HG03521 (cell line): ENCODE results near the gene LRRTM4.
"Not testable (repeated sequence)": the region's sequence is repeated elsewhere in the genome, so short reads cannot be mapped to it uniquely, and the experiment has no call there.

Source experiments
- ATAC-seq: cut with Tn5 transposase; IDR thresholded peaks from one replicate; pipeline ENCODE4 v1.9.1; 2021; ENCODE audit warnings: mild to moderate bottlenecking, moderate library complexity; ENCODE audit not compliant: unreplicated experiment

The LRRTM4 gene

DNA sequence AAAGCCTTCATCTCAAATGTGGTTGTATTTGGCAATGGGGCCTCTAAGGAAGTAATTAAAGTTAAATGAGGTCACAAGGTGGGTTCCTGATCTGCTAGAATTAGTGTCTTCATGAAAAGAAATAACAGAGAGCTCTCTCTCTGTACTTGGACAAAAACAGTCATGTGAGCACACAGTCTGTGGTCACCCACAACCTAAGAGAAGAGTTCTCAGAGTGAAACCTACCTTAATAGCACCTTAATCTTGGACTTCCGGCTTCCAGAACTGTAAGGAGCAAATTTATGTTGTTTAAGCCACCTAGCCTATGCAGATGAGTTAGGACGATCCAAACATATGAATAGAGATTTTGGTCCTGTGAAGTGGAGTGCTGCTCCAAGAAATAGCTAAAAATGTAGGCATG is 758.9 kb downstream of the LRRTM4 start:
- no peak for ATAC-seq

DNA sequence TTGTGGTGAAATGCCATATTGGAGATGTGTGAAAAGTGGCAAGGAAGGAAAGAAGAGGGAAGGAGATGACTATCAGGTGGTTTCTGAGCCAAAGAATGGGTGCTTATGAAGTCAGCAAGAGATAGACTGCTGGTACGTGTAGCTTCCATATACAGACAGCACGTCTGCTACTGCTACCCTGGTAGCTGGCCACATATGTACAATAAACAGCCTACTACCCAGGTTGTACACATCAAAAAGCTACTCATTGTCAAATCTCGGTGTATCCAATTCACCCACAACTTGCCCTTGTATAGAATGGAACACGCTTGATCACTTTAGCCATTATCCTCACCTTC is 761.8 kb downstream of the LRRTM4 start:
- ATAC-seq = no peak

DNA sequence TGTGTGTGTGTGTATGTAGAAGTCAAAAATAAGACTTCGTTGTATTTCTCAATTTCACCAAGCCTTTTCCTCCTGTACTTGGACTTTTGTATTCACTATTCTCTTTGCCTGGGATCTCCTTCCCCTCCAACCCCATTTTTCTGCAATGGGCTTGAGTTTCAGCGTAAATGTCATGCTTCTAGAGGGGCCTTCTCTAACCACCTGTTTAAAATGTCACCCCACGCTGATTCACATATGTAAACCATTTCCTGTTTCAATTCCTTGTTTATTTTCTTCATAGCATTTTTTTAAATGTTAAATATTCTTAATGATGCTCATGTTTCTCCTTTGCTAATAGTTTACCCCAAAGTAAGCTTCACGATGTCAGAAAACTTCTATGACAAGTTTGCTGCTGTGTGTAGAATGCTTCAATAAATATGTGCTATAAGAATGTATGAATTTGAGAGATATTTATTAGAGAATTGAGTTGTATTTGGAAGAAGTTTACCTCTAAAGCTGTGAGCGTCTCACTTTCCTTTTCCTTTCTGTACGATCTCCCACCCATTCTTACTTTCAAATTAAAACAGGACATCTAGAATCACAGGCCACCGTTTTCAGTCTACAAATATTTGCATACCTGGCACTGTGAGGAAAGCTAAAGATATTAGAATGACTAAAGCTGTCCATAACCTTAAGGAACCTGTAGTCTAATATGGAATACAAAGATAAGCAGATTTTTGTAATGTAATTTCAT is 762.4 kb downstream of the LRRTM4 start:
- no peak for ATAC-seq

DNA sequence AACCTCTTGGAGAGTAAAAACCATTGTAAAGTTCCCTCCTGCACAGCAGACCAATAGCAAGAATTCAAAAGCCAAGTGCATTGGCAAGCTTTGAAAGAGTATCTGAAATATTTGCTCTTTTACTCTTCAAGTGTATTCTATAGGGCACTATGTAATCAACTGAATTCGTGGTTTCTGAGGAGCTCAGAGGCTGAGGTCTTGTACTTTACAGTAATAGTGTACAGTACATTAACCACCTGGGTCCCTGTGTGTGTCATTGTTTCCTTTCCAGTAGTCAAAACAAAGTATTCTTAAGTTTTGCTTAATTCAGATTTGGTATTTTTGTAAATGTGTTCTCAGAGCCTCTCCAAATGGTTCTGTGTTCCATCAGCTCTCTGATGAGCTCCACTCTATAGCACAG is 769.7 kb downstream of the LRRTM4 start:
- no peak for ATAC-seq

DNA sequence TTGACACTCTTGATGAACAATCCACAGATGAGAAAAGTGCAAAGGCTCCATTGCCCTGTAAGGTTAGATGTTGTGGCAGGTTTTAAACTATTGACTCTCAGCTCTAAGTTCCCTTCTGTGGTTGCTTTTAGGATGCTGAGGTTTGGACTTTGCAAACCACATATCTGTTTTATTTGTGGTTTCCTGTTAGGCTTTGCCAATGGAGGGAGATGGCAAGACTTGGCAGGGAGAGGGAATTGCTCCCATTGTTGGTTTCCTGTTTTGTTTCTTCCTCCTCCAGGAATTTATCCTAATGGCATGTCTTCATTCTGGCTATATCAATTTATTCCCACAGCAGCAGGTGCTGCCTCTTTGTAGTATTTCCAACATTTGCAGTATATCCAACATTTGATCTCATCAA is 772.3 kb downstream of the LRRTM4 start:
- no peak for ATAC-seq

DNA sequence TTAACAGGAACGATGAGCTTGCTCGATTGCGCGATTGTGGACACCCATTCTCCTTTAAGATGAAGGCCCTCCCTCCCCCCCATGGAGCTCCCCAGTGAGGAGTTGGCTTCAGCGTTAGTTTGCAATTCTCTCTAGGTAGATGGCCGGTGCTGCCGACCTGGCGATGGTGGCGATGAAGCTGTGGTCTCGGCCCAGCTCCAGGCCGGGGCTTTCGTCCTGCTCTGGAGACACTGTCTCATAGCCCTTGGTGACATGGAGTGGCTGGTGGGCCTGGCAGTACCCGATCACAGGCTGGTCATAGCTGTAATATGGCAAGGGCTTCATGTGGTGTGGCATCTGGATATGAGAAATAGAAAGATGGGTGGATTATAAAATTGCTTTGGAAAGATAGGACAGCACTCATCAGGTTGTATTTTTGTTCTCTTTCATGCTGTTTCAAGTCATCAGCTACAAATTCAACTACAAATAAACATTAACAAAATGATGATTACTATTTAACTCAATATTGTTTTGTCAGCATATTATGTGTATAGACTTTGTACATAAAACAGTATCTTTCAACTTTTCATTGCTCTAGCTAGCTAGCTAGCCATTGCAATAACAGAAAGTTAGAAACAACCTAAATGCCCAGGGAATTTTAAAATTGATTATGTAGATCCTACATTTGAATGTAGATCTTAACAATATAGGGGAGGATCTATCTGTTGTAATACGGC is 773.4 kb downstream of the LRRTM4 start:
- ATAC-seq = no peak

DNA sequence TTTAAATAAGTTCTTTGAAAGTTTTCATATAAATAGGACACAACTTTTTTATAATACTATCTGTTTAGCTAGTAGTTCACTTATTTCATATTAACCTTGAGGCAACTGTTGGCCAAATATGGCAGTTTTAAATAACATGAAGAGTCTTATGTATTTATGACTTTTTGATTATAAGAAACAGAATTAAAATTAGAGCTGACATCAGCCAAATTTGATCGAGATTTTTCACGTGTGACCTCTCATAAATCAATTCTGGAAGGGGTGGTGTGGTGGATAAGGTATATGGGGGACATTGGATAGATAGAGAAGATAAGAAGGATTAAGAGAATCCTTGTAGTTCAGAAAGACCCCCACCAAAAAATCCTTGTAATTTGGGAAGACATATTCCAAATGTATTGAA is 776.6 kb downstream of the LRRTM4 start:
- ATAC-seq = no peak

DNA sequence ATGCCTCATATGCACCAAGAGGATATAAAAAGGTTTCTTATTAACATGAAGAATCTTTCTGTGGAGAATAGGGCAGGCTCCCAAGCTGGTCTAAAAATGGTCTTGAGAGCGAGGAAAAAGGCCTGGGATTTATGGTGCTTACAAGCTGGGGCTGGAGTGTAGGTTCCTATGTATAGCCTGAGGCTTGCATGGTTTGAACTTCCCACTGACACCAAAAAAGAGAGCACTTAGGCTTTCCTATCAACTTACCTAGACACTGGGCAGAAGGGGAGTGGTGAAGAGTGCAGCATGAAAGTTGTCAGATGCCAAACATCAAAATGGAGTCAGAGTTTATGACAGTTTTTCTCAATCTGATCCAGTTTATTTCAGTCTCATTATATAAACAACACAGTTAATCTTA is 784.6 kb downstream of the LRRTM4 start:
- ATAC-seq = no peak

DNA sequence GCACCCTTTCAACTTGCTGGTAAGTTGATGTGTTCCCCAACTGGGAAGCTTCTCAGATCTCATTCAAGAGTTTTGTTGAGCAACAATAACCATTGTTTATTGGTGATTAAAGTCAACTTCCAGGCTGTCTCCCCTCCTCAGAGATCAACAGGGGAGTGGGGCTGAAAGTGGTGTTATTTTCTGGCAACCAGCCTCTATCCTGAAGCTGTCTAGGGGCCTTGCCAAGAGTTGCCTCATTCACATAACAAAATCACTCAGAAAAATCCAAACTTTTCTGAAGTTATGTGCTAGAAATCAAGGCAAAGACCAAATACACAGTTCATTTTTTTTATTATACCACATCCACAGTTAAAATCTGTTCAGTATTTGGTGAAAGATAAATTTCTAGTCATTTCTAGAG is 788.4 kb downstream of the LRRTM4 start:
- no peak for ATAC-seq

DNA sequence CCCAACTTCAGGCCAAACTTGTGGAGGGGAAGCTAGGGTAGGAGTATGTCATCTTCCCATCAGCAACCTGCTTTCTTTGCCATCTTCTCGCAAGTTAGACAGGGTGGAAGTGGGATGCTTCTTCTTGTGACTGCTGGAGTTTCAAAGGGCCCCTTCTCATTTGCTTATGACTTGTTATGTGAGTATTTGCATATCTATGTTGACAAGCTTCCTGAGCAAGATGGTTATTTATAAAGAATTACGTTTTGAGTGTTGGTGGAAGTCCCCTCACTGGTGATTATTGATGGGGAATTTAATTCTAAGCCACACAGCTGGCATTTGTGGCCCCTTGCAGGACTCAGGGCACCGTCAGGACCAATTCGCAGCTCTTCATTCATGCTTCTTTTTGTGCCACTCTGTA is 791.0 kb downstream of the LRRTM4 start:
- no peak for ATAC-seq

DNA sequence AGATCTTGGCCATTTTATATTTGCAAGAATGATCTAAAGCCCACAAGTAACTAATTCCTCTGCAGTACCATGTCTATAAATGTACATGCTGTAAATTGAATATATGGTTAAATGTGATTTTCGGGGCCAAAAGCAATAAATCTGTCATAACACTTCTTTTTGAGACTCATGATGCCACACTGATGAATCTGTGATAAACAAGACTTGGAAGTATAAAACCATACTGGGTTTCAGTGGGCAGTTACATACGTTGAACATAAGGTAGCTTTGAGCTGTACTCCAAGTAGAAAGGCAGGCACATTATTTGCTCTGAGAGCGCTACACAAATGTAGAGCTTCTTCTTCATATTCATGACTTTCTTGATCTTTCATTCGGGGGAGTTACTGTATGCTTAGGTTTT is 792.2 kb downstream of the LRRTM4 start:
- ATAC-seq = no peak

DNA sequence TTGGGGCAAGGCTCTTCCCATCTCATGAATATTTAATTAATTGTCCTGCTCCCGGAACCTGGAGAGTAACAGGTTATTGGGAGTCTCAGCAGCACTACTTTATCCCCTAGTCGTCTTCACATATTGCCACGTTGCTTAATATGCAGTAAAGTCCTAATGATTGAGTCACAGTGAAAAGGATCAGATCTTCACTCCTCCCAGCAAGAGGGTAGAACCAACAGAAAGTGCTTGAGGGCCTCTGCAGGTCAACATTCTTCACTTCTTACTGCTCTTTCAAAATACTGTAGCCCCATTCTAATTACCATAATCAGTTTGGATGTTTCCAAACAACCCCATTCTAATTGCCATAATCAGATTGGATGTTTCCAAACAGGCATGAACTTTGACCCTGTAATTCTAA is 801.0 kb downstream of the LRRTM4 start:
- ATAC-seq = no peak

DNA sequence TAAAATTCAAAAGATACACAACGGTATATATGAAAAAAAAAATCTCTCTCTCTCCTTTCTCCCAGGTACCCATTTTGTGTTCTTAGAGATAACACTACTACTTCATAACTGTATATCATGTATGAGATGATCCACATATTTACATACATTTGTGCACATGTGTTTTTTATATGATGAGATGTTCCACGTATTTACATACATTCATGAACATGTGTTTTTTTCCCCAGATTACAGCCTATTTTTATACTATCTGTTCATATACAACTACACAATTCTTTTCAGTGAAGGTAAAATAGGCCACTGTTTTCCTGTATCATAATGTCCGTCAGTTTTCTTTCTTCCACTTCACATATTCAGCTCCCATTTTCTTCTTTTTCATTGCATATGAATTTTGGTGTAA is 808.9 kb downstream of the LRRTM4 start:
- ATAC-seq = no peak

DNA sequence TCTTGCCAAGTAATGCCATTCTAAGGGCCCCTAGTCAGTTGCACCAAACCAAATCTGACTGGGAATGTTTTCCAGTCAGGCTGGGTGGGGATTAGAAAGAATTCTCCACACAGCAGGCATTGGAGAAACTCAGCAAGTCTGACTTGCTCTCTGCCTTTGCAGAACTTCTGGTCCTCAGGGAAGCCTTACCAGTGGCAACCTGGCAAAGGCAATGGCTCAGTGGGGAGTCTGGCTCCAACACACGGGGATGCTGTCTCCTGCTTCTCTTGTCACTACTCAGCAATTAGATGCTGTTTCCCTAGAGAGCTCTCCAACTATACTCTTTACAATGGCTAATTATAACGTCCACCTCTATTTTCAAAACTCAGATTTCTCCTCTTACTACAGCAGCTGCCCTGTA is 810.7 kb downstream of the LRRTM4 start:
- ATAC-seq = no peak

DNA sequence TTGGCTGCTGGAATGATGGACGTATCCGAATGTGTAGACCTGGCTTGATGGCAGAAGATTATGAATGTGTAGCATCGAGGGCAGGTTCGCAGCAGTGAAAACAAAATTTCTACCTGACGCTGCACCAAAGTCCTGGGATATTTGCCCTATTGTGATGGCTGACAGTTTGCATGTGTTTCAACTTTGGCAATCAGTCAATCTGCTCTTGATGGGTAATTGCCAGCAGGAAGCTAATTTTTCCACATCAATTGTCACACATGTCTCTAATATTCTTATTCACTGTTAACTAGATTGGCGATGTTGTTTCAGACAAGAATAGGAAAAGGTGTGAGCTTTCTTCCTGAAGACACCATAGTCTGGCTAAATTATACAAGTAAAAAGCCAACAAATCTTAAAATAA is 821.3 kb downstream of the LRRTM4 start:
- ATAC-seq = no peak

DNA sequence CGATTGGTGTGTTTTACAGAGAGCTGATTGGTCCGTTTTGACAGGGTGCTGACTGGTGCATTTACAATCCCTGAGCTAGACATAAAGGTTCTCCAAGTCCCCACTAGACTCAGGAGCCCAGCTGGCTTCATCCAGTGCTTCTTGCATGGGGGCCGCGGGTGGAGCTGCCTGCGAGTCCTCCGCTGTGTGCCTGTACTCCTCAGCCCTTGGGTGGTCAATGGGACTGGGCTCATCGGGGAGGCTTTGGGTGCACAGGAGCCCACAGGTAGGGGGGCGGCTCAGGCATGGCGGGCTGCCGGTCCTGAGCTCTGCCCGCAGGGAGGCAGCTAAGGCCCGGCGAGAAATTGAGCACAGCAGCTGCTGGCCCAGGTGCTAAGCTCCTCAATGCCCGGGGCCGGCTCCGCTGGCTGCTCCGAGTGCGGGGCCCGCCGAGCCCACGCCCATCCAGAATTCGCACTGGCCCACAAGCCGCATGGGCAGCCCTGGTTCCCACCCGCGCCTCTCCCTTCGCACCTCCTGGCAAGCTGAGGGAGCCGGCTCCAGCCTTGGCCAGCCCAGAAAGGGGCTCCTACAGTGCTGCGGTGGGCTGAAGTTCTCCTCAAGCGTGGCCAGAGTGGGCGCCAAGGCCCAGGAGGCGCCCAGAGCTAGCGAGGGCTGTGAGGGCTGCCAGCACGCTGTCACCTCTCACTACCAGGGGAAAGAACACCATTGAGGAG is 824.0 kb downstream of the LRRTM4 start:
- not testable (repeated sequence) for ATAC-seq
